ENCODE data around the gene BTNL9. TPM values are rescaled to one million over a fixed set of nuclear protein-coding genes. Genes with fewer than 3 reads are reported as not detected.

BTNL9 gene
- total and polyA plus RNA-seq, 9 of the 15 experiments (the other 6 are each of a cell fraction or from before 2014, with no cell fraction given), result 3.7 to 86.7 (median 29.4) TPM

- no peak for TF ChIP-seq EP300 (IDR thresholded peaks at IDR 0.05; ENCODE audit: low read length)
- TF ChIP-seq ZNF384 (IDR thresholded peaks at IDR 0.05; ENCODE audit: low read depth, low read length), result peak; percentile 62
- TF ChIP-seq KDM2B (CRISPR knock-in tag; IDR thresholded peaks at IDR 0.05), result no peak
- no peak for TF ChIP-seq CBX8 (IDR thresholded peaks at IDR 0.05; ENCODE audit: borderline replicate concordance, extremely low read depth, low read depth, low read length, poor library complexity, severe bottlenecking)
- TF ChIP-seq HDAC3 (IDR thresholded peaks at IDR 0.05; ENCODE audit: borderline replicate concordance, partially characterized antibody), result peak; percentile 23
- no peak for TF ChIP-seq MCM7 (IDR thresholded peaks at IDR 0.05)
- no peak for TF ChIP-seq PCBP2 (IDR thresholded peaks at IDR 0.05; ENCODE audit: low read depth, low read length, poor library complexity, severe bottlenecking)
- no peak for TF ChIP-seq PHB2 (IDR thresholded peaks at IDR 0.05; ENCODE audit: low read depth)
- 0 out of 2 replicates have a peak, but pooled peaks have one; percentile 26 for TF ChIP-seq HOXB6 (CRISPR knock-in tag; IDR thresholded peaks at IDR 0.05; ENCODE audit: borderline replicate concordance)
- no peak for TF ChIP-seq MYBL2 (IDR thresholded peaks at IDR 0.05; ENCODE audit: low read depth)
- TF ChIP-seq MYBL2 (CRISPR knock-in tag; IDR thresholded peaks at IDR 0.05; ENCODE audit: borderline replicate concordance), result no peak
- 0 out of 2 replicates have a peak, but pooled peaks have one; percentile 69 for TF ChIP-seq THRAP3 (IDR thresholded peaks at IDR 0.05; ENCODE audit: borderline replicate concordance)
- no peak for TF ChIP-seq POLR3A (IDR thresholded peaks at IDR 0.05; ENCODE audit: borderline replicate concordance, extremely low read depth, insufficient read depth, insufficient read length)
- TF ChIP-seq MIER1 (IDR thresholded peaks at IDR 0.05; ENCODE audit: low read depth), result 0 out of 2 replicates have a peak, but pooled peaks have one; percentile 25
- TF ChIP-seq KAT2B (IDR thresholded peaks at IDR 0.05; ENCODE audit: low read depth, low read length), result no peak
- no peak for TF ChIP-seq MAX (CRISPR knock-in tag; IDR thresholded peaks at IDR 0.05)
- TF ChIP-seq ZFPM2 (CRISPR knock-in tag; IDR thresholded peaks at IDR 0.05), result no peak
- TF ChIP-seq SREBF2 (CRISPR knock-in tag; IDR thresholded peaks at IDR 0.05), result no peak
- TF ChIP-seq ZNF280A (IDR thresholded peaks at IDR 0.05; ENCODE audit: low read depth, partially characterized antibody), result no peak
- TF ChIP-seq TCF15 (CRISPR knock-in tag; IDR thresholded peaks at IDR 0.05), result no peak
- no peak for TF ChIP-seq LARP7 (IDR thresholded peaks at IDR 0.05)
- TF ChIP-seq PURB (CRISPR knock-in tag; IDR thresholded peaks at IDR 0.05; ENCODE audit: low read depth), result no peak
- no peak for TF ChIP-seq IRF1 (CRISPR knock-in tag; IDR thresholded peaks at IDR 0.05; ENCODE audit: borderline replicate concordance)
- no peak for TF ChIP-seq ZNF175 (CRISPR knock-in tag; IDR thresholded peaks at IDR 0.05; ENCODE audit: low read depth)
- no peak for TF ChIP-seq ZFP36 (IDR thresholded peaks at IDR 0.05; ENCODE audit: low read depth, low read length, partially characterized antibody)
- no peak for TF ChIP-seq FOXM1 (IDR thresholded peaks at IDR 0.05; ENCODE audit: low read depth)
- peak; percentile 50; the same call in 1 of the 2 replicates for TF ChIP-seq FOXM1 (CRISPR knock-in tag; IDR thresholded peaks at IDR 0.05; ENCODE audit: low read depth)
- no peak for TF ChIP-seq CBX5 (IDR thresholded peaks at IDR 0.05; ENCODE audit: borderline replicate concordance, low read depth)
These were observed 12.5 kb upstream of the BTNL9 start (continued) for GRCh38 chr5:181027452-181028031.
